H9 (cell line): ENCODE results near the gene SNTG2. TPM values are rescaled to one million over a fixed set of nuclear protein-coding genes. Genes with fewer than 3 reads are reported as not detected.

Experiments
- DNase-seq: peaks from one replicate; pipeline ENCODE4 v3.0.0-alpha.2; 2017
- H2AFZ ChIP-seq: one replicate; pipeline ENCODE4 v1.6.1; 2013; ENCODE audit warnings: mild to moderate bottlenecking, low read length, control low read depth, moderate library complexity
- H2AK5ac ChIP-seq: 2 replicates; pipeline ENCODE4 v1.6.1; 2013; ENCODE audit warnings: low read length, control low read depth, mixed read lengths; ENCODE audit not compliant: insufficient read length
- H2BK120ac ChIP-seq: one replicate; pipeline ENCODE4 v1.6.1; 2013; ENCODE audit warnings: low read depth, mild to moderate bottlenecking, low read length, control low read depth, inconsistent platforms; ENCODE audit not compliant: poor library complexity, severe bottlenecking
- H2BK12ac ChIP-seq: 2 replicates; pipeline ENCODE4 v1.6.1; 2013; ENCODE audit warnings: low read length, control low read depth, mixed read lengths, low read depth; ENCODE audit not compliant: insufficient read length
- H2BK15ac ChIP-seq: 2 replicates; pipeline ENCODE4 v1.6.1; 2013; ENCODE audit warnings: low read depth, low read length, control low read depth
- H2BK20ac ChIP-seq: one replicate; pipeline ENCODE4 v1.6.1; 2013; ENCODE audit warnings: low read depth, mild to moderate bottlenecking, low read length, control low read depth, inconsistent platforms; ENCODE audit not compliant: poor library complexity, severe bottlenecking
- H2BK5ac ChIP-seq: 2 replicates; pipeline ENCODE4 v1.6.1; 2013; ENCODE audit warnings: low read length, control low read depth, mixed read lengths; ENCODE audit not compliant: insufficient read length
- H3K14ac ChIP-seq: 2 replicates; pipeline ENCODE4 v1.6.1; 2013; ENCODE audit warnings: low read length, control low read depth; ENCODE audit not compliant: insufficient read depth
- H3K18ac ChIP-seq: 2 replicates; pipeline ENCODE4 v1.6.1; 2013; ENCODE audit warnings: low read depth, mild to moderate bottlenecking, mixed read lengths, low read length, control low read depth; ENCODE audit not compliant: insufficient read length
- H3K23ac ChIP-seq: 2 replicates; pipeline ENCODE4 v1.6.1; 2013; ENCODE audit warnings: low read length, control low read depth, mixed read lengths, low read depth; ENCODE audit not compliant: insufficient read length
- H3K23me2 ChIP-seq: 2 replicates; pipeline ENCODE4 v1.6.1; 2013; ENCODE audit warnings: low read depth, mild to moderate bottlenecking, mixed read lengths, low read length, control low read depth; ENCODE audit not compliant: insufficient read length, poor library complexity, severe bottlenecking
- H3K27ac ChIP-seq: 2 replicates; pipeline ENCODE4 v1.5.1; 2013; ENCODE audit warnings: low read length, control low read depth, mixed read lengths, low read depth; ENCODE audit not compliant: insufficient read length
- H3K27me3 ChIP-seq: 2 replicates; pipeline ENCODE4 v1.6.1; 2013; ENCODE audit warnings: low read length, control low read depth, inconsistent platforms; ENCODE audit not compliant: insufficient read depth
- H3K4ac ChIP-seq: 2 replicates; pipeline ENCODE4 v1.6.1; 2013; ENCODE audit warnings: low read depth, mild to moderate bottlenecking, control low read depth, inconsistent platforms, low read length, moderate library complexity
- H3K4me1 ChIP-seq: 2 replicates; pipeline ENCODE4 v1.6.1; 2013; ENCODE audit warnings: low read length, control low read depth, inconsistent platforms; ENCODE audit not compliant: insufficient read depth
- H3K4me2 ChIP-seq: 2 replicates; pipeline ENCODE4 v1.6.1; 2013; ENCODE audit warnings: low read length, control low read depth, mixed read lengths; ENCODE audit not compliant: insufficient read length, insufficient read depth
- H3K56ac ChIP-seq: 2 replicates; pipeline ENCODE4 v1.6.1; 2013; ENCODE audit warnings: low read depth, mild to moderate bottlenecking, mixed read lengths, low read length, control low read depth; ENCODE audit not compliant: insufficient read length
- H3K79me1 ChIP-seq: 2 replicates; pipeline ENCODE4 v1.6.1; 2013; ENCODE audit warnings: low read depth, mild to moderate bottlenecking, moderate library complexity, low read length, control low read depth, inconsistent platforms; ENCODE audit not compliant: insufficient read depth, poor library complexity, severe bottlenecking
- H3K79me2 ChIP-seq: 2 replicates; pipeline ENCODE4 v1.6.1; 2013; ENCODE audit warnings: low read length, control low read depth, inconsistent platforms; ENCODE audit not compliant: insufficient read depth
- H3K9ac ChIP-seq: 2 replicates; pipeline ENCODE4 v1.6.1; 2013; ENCODE audit warnings: low read length, control low read depth, mixed read lengths; ENCODE audit not compliant: insufficient read length; ENCODE audit errors: extremely low read depth
- H3K9me3 ChIP-seq: one replicate; pipeline ENCODE4 v1.6.1; 2013; ENCODE audit warnings: low read depth, low read length, inconsistent platforms; ENCODE audit not compliant: control insufficient read depth
- H3T11ph ChIP-seq: one replicate; pipeline ENCODE4 v1.6.1; 2013; ENCODE audit warnings: mild to moderate bottlenecking, low read length, control low read depth, inconsistent platforms
- H4K20me1 ChIP-seq: one replicate; pipeline ENCODE4 v1.6.1; 2013; ENCODE audit not compliant: control insufficient read depth, insufficient read length, insufficient read depth
- H4K5ac ChIP-seq: 2 replicates; pipeline ENCODE4 v1.6.1; 2013; ENCODE audit warnings: low read depth, mild to moderate bottlenecking, mixed read lengths, low read length, control low read depth; ENCODE audit not compliant: insufficient read length
- H4K8ac ChIP-seq: replicated peaks from 2 replicates; pipeline ENCODE4 v1.6.1; 2013; ENCODE audit warnings: low read length, control low read depth, mixed read lengths, low read depth; ENCODE audit not compliant: insufficient read length
- H4K91ac ChIP-seq: 2 replicates; pipeline ENCODE4 v1.6.1; 2013; ENCODE audit warnings: low read depth, mild to moderate bottlenecking, moderate library complexity, mixed read lengths, low read length, control low read depth; ENCODE audit not compliant: insufficient read length
- H3K27ac Mint-ChIP-seq, 3 experiments: 2 replicates in 2 of 3; 3 replicates in 1 of 3; pipeline ENCODE4 v1.8.0; 2020 to 2021; ENCODE audit warnings: mixed read lengths in 3 of 3, mild to moderate bottlenecking in 1 of 3, moderate library complexity in 1 of 3
- H3K27me3 Mint-ChIP-seq: 2 replicates; pipeline ENCODE4 v1.8.0; 2021; ENCODE audit warnings: low read depth, mild to moderate bottlenecking, moderate library complexity, mixed read lengths
- H3K36me3 Mint-ChIP-seq, 3 experiments: 2 replicates in 2 of 3; 3 replicates in 1 of 3; pipeline ENCODE4 v1.8.0; 2020 to 2021; ENCODE audit warnings: low read depth in 3 of 3, mixed read lengths in 3 of 3; ENCODE audit not compliant: insufficient read depth in 1 of 3
- H3K4me1 Mint-ChIP-seq, 2 experiments: 2 replicates each; pipeline ENCODE4 v1.8.0; 2020; ENCODE audit warnings: mixed read lengths in 2 of 2
- H3K4me3 Mint-ChIP-seq, 2 experiments: 2 replicates in 1 of 2; 3 replicates in 1 of 2; pipeline ENCODE4 v1.8.0; 2020 to 2021; ENCODE audit warnings: mild to moderate bottlenecking in 2 of 2, mixed read lengths in 2 of 2, moderate library complexity in 1 of 2
- H3K9me3 Mint-ChIP-seq, 2 experiments: 2 replicates in 1 of 2; 3 replicates in 1 of 2; pipeline ENCODE4 v1.8.0; 2020; ENCODE audit warnings: mild to moderate bottlenecking in 2 of 2, mixed read lengths in 2 of 2, moderate library complexity in 1 of 2
- CTCF ChIP-seq: fragments of 200-600 bp; sonication (generic); conservative IDR thresholded peaks from 3 replicates; pipeline ENCODE4 v1.8.0; 2021; ENCODE audit warnings: antibody characterized with exemption, mild to moderate bottlenecking
- WGBS: extraction: QIAGEN DNeasy Blood & Tissue Kit; methylation state at CpG from one replicate; pipeline ENCODE4 v1.1.7; 2013; ENCODE audit warnings: missing lambda C conversion rate, low lambda C conversion rate, mixed read lengths; ENCODE audit not compliant: insufficient read length; ENCODE audit errors: extremely low coverage; 5-methylcytosine and 5-hydroxymethylcytosine counted together
- total RNA-seq: library from RNA; stranded (reverse); gene quantifications from 2 replicates; pipeline ENCODE4 v1.2.1, GENCODE V29; 2021

Gene SNTG2
- total RNA-seq, 1 experiment from 2014 or later = 13.2 TPM

- no peak overlapping the region for H3K4me3 Mint-ChIP-seq
- Histone ChIP-seq H4K20me1 (no peaks in the 10 kb centered on the region), H3K4me2 (no peak overlapping the region), H3T11ph (no peak overlapping the region), H3K9me3 (no peaks in the 10 kb centered on the region), H2BK12ac (no peak overlapping the region), H2BK120ac (no peak overlapping the region), H3K14ac (no peak overlapping the region), H3K27me3 (no peaks in the 10 kb centered on the region), H3K56ac (no peak overlapping the region), H3K23me2 (no peaks in the 10 kb centered on the region), H4K8ac (no peak overlapping the region), H4K5ac (no peak overlapping the region), H3K18ac (no peak overlapping the region), H4K91ac (no peak overlapping the region), H3K79me1 (no peaks in the 10 kb centered on the region), H3K4me1 (no peaks in the 10 kb centered on the region), H2BK20ac (no peak overlapping the region), H2BK5ac (no peak overlapping the region), H3K27ac (no peak overlapping the region), H2AFZ (no peak overlapping the region), H3K79me2 (no peaks in the 10 kb centered on the region), H3K4ac (no peak overlapping the region), H2AK5ac (no peak overlapping the region), H3K9ac (no peak overlapping the region), H3K23ac (no peak overlapping the region), H2BK15ac (no peak overlapping the region)
- TF ChIP-seq CTCF = no peak
- H3K9me3 Mint-ChIP-seq = peaks cover 3 to 6% of the 10 kb centered on the region in 2 experiments; a peak in 3 of 5 replicates
- H3K27ac Mint-ChIP-seq = no peak overlapping the region
- H3K36me3 Mint-ChIP-seq = peaks cover 24 to 38% (median 30%) of the 10 kb centered on the region in 3 experiments
- 0 out of 4 replicates have a peak, but pooled peaks cover 2 to 4% of the 10 kb centered on the region in 2 experiments for H3K4me1 Mint-ChIP-seq
- H3K27me3 Mint-ChIP-seq = no peaks in the 10 kb centered on the region
- DNase-seq = no peak
- WGBS = no CpG with 5 or more reads among the region's 4 CpGs
Measured at GRCh38 chr2:1088940-1089339, 138.3 kb downstream of the SNTG2 start.
